Stimulated activated CD8-positive, alpha-beta memory T cell treated with anti-CD3 and anti-CD28 coated beads, Interleukin-15, amount 100 ng/mL, for 4 hours (primary cell): ENCODE results near the gene PLXNA1.

Experiments
- DNase-seq, 2 donors: peaks; one replicate each; pipeline ENCODE4 v3.0.0-alpha.2; 2020; ENCODE audit warnings: low read depth in 2 of 2

PLXNA1 gene

DNA sequence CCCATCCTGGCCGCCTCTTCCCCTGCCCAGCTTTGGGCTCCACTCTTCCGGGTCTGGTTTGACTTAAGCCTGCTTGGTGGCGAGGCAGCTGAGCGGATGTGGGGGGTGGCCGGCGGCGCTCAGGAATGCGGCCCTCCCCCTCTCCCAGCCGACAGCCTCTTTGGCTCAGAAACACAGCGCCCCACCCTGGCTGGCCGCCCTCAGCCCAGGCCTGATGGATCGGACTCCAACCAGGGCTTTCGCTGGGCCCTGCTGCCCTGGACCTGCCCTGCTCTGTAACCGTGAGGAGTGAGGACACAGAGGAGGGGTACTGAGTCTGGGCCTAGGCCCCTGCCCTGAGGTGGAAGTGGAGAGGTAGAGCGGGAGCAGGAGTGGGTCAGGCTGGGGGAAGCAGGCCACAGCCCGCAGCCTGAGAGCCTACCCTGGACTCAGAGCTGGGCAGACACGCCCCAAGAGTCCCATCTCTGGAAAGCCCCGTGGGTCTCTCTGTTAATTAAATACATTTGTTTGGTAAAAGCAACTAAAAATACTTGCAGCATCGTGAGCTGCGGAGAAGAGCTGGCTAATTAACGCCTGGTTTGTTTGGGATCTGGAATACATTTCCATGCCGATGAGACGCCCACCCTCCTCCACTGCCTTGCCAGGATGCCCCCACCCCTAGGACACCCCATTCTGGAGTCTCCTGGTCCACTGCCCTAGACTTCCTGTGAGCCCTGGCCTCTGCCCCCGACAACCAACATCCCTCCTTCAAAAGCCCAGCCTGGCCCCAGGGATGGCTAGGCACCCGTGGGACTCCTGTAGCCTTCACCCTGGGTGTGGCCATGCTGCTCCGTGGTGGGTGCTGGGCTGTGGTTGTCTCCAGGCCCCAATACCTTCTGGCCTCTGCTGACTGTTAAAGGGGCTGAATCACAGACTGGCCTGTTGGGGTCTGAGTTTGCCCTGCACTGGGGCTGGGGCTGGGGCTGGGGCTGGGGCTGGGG is 19.6 kb downstream of the PLXNA1 start:
- DNase-seq, result no peak

DNA sequence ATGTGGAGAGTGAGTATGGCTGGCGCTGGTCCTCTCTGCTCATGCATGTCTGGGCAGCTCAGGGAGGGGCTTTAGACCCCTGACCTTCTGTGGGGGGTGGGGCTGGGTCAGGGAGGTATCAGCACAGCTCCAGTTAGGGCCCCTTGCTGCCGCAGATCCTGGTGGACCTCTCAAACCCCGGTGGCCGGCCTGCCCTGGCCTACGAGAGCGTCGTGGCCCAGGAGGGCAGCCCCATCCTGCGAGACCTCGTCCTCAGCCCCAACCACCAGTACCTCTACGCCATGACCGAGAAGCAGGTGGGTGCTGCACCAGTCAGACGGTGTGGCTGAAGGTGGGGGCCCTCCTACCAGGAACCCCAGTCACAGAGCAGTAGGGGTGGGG is 20.2 kb downstream of the PLXNA1 start:
- no peak for DNase-seq

DNA sequence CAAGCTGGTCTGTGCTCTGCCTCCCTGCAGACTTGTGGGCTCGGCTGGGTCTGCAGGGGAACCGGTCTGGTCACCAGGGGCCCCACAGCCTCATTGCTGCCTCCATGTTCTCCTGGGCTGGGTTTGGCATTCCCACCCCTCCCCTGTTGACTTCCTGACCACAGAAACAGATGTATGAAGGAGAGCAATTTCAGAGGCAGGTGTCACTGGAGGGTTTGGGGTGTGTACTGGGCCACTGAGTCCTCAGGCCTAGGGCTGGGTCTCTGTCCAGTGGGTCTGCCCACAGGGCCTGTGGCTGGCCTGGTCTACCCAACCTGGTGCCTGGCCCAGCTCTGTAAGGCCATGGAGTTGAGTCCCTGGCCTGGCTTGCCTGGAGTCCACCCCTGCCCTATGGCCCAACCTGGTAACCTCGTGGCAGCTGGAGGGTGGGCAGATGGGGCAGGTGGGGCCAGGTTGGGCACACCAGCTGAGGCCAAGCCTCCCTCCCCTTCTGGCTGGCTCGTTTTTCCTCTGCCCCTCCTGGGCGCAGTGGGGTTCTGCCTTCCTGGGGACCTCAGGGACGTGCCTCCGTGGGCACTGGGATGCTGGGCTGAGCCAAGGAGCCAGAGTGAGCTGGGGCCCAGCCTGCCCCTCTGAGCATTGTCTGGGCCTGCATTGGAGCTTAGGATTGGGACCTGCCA is 20.8 kb downstream of the PLXNA1 start:
- DNase-seq, result no peak

DNA sequence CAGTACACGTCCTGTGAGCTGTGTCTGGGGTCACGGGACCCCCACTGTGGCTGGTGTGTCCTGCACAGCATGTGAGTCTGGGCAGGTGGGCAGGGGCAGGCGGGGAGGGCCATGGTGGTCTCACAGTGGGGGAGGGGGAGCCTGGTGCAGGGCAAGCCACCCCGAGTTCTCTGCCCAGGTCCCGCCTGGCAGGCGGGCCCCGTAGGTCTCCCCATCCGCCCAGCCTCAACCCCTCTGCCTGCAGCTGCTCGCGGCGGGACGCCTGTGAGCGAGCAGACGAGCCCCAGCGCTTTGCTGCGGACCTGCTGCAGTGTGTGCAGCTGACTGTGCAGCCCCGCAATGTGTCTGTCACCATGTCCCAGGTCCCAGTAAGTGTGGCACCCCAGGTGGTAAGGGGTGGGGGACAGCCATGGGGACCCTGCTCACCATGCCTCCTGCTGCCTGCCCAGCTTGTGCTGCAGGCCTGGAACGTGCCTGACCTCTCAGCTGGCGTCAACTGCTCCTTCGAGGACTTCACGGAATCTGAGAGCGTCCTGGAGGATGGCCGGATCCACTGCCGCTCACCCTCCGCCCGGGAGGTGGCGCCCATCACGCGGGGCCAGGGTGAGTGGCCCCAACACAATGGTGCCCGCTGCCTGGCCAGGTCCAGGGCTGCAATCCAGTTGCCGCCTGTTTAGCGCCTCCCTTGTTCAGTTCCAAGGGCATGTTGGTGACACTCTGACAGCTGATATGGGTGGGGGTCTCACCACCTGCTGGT is 21.9 kb downstream of the PLXNA1 start:
- DNase-seq, result no peak

DNA sequence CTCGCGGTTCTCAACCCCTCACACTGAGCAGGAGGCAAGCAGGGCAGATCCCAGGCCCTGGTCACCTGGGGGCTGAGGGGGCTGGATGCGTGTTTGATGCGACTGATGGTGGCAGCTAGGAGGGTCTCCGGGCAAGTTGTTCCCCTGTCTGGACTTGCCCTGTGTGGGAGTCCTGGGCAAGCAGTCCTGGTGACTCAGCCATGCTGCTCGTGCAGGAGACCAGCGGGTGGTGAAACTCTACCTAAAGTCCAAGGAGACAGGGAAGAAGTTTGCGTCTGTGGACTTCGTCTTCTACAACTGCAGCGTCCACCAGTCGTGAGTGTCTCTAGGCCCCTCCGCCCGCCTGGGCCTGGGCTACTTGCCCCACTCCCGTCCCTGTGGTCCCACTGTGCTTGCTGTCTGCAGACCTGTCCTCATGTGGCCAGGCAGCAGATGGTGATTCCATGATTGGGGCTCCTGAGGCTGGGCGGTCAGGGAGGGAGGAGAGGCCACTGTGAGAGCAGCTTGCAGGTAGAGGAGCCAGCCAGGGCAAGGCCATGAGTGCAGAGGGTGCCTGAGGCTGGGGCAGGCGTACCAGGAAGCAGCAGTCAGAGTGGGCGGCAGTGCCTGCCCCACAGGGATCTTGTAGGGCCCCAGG is 23.1 kb downstream of the PLXNA1 start:
- no peak for DNase-seq

DNA sequence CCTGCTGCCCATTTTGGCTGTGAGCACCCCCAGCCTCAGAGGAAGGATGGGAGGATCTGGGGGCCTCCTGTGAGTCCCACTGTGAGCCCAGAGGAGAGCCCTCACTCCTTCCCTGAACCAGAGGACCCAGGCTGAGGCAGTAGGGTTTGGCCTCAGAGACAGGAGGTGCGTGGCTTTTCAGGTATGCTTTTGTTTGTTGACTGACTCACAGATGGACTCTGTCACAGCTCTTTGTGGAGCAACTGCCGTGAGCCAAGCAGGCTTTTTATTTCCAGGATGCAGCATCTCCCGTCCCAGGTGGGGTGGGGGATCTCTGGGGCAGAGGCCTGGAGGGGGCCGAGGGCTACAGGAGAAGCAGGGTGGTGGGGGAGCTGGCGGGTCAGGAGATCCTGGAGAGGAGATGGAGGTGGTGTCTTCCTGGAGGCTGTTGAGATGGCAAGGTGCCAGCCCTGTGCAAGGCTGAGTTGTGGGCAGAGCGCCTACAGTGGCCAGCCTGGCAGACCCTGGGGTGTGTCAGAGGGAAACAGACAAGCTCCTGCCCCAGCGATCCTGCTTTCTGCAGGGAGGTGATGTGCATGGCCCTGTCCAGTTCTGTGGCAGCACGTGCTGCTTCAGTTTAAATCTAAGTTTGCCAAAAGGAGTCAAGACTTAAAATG is 24.0 kb downstream of the PLXNA1 start:
- no peak for DNase-seq

DNA sequence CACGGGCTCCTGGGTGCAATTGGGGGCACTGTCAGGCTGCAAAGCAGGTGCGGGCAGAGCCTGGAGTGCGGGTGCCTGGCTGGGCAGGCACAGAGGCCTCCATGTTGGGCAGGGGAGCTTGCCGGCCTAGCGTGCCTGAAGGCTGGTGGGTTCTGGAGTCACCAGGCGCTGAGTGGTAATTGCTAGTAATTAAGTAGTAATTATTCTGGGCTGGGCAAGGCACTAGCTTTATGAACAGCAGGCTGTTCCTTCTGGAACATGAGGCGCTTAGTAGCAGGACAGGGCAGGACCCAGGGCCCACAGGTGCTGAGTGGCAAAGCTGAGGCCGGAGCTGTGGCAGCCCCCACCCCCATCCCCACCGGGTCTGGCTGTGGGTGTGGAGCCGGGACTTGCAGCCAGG is 25.3 kb downstream of the PLXNA1 start:
- no peak for DNase-seq

DNA sequence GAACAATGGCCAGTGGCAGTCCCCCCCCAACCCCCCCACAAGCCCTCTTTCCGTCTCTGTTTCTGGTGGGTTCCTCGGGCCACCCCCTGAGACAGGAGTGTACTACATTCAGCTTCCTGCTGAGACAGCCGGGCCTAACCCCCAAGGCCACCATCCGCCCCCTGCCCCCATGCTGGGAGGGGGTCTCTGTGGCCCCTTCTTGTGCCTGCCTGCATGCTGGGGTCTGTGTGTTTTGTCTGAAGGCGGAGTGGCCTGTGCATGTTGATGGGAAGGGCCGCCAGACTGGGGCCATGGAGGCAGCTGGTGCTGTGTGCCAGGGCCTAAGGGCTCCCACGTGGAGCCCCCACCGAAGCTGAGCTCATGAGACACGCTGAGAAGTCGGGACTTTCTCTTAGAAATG is 26.6 kb downstream of the PLXNA1 start:
- no peak for DNase-seq

DNA sequence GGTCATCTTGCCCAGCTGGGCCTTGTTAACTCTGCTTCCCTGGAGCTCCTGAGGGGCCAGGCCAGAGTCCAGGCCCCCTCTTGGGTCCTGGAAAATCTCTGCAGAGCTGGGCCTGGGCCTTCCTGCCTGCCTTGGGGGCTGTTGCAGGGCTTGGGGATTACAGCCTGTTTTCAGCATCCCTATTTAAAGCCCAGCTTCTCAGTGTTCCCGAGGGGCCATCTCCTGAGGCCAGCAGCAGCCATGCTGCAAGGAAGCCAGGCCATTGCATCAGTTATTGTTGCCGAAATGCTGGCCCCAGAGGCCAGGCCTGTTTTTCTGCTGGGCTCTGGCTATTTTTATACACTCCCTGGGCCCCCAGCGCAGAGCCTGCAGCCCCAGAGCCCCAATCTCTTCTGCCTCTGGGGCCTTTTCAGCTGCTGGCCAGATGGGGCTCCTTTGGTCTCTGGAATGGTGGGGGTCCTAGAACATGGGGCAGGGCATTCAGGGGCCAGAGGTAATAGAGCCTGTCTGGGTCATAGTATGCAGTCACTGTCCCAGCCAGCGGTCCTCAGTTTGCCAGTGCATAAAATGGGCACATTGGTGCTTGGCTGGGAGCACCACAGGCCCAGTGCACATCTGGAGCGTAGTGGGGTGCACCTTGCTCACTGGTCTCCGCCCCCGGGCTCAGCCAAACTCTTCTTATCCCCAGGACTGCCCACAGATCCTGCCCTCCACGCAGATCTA is 28.5 kb downstream of the PLXNA1 start:
- DNase-seq, result no peak

DNA sequence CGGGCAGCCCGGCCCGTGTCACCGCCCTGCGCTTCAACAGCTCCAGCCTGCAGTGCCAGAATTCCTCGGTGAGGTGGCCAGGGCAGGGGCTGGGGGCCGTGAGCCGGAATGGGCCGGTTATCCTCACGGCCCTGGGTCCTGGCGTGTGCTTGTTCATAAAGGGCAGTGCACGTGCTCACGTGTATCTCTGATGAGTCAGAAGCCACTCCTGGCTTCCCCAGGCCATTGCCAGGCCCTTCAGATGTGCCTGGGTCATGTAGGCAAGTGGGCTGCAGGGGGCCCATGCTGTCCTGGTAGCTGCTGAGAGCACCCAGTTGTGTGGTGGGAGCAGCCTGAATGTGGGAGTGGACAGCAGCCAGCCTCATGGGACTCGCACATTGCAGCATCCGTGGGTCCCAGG is 29.2 kb downstream of the PLXNA1 start:
- DNase-seq, result no peak

DNA sequence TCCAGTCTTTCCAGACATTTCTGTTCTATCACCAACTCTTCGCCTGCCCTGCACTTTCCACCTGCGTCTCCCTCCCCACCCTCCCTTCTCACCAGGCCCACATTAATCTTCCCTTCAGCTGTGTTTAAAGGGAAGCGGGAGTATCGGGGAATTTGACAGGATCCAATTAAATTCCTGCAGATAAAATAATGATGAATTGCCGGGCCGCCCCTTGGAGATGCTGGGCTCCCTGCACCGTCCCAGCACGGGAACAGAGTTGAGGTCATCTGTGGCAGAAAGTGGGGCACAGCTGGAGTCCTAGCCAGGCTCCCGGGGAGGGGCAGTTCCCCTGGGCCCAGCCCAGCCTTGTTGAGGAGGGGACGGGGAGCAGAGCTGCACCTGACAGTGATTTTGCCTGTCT is 30.3 kb downstream of the PLXNA1 start:
- no peak for DNase-seq

DNA sequence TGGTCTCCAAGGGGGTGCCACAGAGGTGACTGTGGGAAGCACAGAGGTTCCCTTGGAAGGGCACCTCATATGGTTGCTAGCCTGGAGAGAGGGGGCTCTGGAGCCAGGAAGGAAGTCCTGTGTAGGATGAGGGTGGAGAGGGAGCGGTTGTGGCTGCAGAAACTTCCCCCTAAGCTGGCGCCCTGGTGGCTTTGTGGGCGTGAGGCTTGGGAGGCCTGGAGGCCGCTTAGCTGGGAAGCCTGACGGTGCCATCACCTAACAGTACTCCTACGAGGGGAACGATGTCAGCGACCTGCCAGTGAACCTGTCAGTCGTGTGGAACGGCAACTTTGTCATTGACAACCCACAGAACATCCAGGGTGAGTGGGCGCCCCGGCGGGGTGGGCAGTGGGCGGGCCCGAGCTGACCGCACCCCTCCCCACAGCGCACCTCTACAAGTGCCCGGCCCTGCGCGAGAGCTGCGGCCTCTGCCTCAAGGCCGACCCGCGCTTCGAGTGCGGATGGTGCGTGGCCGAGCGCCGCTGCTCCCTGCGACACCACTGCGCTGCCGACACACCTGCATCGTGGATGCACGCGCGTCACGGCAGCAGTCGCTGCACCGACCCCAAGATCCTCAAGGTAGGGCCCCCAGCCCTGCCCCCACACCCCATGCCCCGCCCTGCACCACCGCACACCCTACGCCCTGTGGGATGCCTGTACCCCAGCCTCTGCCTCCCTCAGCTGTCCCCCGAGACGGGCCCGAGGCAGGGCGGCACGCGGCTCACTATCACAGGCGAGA is 31.0 kb downstream of the PLXNA1 start:
- no peak for DNase-seq

DNA sequence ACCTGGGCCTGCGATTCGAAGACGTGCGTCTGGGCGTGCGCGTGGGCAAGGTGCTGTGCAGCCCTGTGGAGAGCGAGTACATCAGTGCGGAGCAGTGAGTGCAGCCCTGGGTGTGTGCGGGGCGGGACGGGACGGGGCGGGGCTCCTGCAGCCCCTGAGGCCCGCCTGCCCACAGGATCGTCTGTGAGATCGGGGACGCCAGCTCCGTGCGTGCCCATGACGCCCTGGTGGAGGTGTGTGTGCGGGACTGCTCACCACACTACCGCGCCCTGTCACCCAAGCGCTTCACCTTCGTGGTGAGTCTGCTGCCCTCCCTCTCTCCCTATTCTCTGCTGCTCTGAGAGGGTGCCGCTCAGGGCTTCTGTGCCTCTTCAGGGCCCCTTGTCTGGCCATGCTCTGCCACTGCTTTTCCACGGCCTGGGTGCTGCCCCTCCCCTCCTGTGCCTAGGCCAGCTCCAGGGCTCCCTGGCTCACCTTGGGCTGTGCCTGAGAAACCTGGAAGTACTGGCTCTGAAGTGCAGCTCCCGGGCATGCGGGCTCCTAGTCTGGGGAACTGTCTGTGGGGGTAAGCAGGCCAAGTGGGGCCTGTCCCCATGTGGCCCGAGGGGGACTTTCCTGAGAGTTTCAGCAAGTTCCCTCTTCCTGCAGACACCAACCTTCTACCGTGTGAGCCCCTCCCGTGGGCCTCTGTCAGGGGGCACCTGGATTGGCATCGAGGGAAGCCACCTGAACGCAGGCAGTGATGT is 31.8 kb downstream of the PLXNA1 start:
- no peak for DNase-seq

DNA sequence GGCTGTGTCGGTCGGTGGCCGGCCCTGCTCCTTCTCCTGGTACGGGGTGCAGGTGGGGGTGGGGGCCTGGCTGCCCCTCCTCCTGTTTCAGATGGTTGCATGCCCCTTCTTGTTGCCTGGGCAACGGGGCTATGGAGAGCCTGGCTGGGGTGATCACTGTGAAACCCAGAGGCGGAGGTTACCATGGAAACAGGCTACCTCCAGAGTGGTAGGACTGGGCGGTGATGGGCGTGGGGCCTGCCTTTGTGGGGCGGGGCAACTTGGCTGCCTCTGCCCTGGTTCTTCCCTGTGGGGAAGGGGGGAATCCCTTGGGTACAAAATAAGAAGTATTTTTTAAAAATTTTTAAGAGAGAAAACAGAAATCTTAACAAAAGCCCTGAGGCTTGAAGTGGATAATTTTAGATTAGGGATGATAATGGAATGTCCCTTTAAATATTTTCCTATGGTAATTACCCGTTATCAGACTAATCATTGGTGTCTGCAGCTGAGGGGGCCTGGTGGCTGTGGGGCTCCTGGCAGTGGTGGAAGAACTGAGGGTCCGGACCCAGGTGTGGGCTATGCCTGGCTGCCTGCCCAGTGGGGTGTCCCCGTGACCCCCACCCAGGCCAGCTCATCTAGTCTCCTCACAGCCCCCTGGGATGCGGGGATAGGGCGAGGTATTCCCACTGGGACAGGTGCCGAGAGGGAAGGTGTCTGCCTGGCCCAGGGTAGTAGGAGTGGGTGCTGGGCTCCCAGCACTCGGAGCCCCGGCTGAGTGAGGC is 32.5 kb downstream of the PLXNA1 start:
- no peak for DNase-seq

DNA sequence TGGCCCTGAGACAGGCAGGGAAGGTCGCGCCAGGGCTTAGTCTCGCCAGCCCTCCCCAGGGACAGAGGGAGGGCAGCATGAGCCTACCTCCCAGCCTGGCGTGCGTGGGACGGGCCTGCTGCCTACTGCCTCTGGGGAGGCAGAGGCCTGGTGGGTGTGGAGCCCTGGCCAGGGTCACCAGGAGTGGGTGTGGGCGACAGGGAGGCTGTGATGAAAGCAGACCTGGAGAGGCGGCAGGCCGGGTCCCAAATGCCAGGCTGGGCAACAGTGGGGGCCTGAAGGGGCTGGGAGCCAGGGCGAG is 33.1 kb downstream of the PLXNA1 start:
- no peak for DNase-seq

DNA sequence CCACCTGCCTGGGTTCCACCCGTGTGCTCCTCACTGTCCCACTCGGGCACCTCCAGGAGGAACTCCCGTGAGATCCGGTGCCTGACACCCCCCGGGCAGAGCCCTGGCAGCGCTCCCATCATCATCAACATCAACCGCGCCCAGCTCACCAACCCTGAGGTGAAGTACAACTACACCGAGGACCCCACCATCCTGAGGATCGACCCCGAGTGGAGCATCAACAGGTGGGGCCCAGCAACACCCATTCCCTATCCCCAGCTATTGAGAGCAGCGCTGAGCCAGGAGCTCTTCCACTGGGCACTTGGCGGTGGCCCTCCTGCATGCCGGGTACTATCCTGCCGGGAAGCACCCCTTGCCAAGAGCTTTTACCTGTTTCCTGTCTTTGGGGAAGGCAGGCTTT is 33.5 kb downstream of the PLXNA1 start:
- DNase-seq, result no peak

DNA sequence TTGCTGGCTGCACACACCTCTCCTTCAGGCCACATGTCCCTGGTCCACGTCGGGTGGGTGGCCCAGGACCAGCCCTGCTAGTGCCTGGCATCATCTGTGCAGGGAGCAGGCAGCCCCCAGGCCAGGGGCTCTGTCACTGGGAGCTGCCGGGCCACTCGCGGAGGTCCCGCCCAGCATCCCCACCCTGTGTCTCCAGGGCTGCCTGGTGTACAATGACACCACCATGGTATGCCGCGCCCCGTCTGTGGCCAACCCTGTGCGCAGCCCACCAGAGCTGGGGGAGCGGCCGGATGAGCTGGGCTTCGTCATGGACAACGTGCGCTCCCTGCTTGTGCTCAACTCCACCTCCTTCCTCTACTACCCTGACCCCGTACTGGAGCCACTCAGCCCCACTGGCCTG is 34.3 kb downstream of the PLXNA1 start:
- DNase-seq, result no peak

DNA sequence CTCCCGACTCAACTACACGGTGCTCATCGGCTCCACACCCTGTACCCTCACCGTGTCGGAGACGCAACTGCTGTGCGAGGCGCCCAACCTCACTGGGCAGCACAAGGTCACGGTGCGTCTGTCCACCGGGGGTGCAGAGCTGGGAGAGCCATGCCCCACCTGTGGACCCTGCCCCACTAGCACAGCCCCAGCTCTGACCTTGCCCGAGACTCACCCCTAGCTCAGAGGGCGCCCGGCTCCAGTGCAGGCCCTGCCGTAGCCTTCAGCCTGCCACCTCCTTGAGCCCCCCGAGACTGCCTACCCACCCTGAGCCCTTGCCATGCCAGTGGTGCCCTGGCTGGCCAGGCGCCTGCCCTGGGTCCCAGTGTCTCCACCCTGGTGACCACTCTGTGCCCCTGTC is 34.9 kb downstream of the PLXNA1 start:
- DNase-seq, result no peak
